HAP-1 (cell line): ENCODE results near the gene CYP11A1.

Experiments
- DNase-seq, 2 experiments: peaks; one replicate each; pipeline ENCODE4 v3.0.0-alpha.2; 2016 to 2020; ENCODE audit warnings: low spot score in 2 of 2
- H3K27me3 ChIP-seq: fragments of 250-450 bp; sonication (Bioruptor Pico); 2 replicates; pipeline ENCODE4 v1.5.1; 2020; ENCODE audit warnings: low read depth, mild to moderate bottlenecking, moderate library complexity
- H3K36me3 ChIP-seq: fragments of 250-450 bp; sonication (Bioruptor Pico); replicated peaks from 2 replicates; pipeline ENCODE4 v1.5.1; 2020; ENCODE audit warnings: mild to moderate bottlenecking
- H3K4me1 ChIP-seq: fragments of 250-450 bp; sonication (Bioruptor Pico); 2 replicates; pipeline ENCODE4 v1.5.1; 2020; ENCODE audit warnings: mild to moderate bottlenecking
- H3K4me3 ChIP-seq: fragments of 250-450 bp; sonication (Bioruptor Pico); 2 replicates; pipeline ENCODE4 v1.5.1; 2020; ENCODE audit warnings: mild to moderate bottlenecking, moderate library complexity
- H3K9me3 ChIP-seq: fragments of 250-450 bp; sonication (Bioruptor Pico); 2 replicates; pipeline ENCODE4 v1.5.1; 2020; ENCODE audit warnings: mild to moderate bottlenecking, moderate library complexity
- in situ Hi-C: fragments of 300-500 bp; cut with MboI; formaldehyde crosslinking; loops from 3 replicates; pipeline ENCODE4 v1.14.3; 2020; ENCODE audit warnings: low sequenced_read_pairs, inconsistent platforms, mixed read lengths

Gene CYP11A1

GRCh38 chr15:74406992-74407705 is 39.7 kb upstream of the CYP11A1 start:
- in situ Hi-C loops = no loop called here
- Histone ChIP-seq H3K4me3 (no peak overlapping the region), H3K9me3 (no peaks in the 10 kb centered on the region), H3K4me1 (no peaks in the 10 kb centered on the region), H3K27me3 (peaks cover 43% of the 10 kb centered on the region), H3K36me3 (no peaks in the 10 kb centered on the region; the same call in 1 of the 2 replicates)
- DNase-seq = no peak

DNA sequence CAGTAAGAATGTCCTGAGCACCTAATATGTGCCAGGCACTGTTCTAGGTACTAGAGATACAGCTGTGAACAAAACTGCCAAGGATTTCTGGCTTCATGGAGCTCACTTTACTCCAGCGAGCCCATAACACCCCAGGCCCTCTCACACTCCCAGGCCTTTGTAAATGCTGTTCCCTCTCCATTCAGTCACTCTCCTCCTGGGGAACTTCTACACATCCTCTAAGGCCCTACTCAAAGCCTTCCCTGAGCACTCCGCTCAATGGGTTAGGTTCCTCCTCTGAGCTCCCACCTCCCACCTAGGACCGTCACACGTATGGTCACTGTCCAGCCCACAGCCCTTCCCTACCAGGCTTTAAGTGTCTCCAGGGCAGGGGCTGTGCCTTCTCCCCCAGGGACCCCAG is 39.1 kb upstream of the CYP11A1 start:
- DNase-seq = no peak
- H3K4me1 ChIP-seq = no peaks in the 10 kb centered on the region
- in situ Hi-C loops = no loop called here
- H3K4me3 ChIP-seq = no peak overlapping the region
- H3K27me3 ChIP-seq = peaks cover 49% of the 10 kb centered on the region
- no peaks in the 10 kb centered on the region; the same call in 1 of the 2 replicates for H3K36me3 ChIP-seq
- H3K9me3 ChIP-seq = no peaks in the 10 kb centered on the region

GRCh38 chr15:74405823-74406222 is 38.4 kb upstream of the CYP11A1 start:
- H3K36me3 ChIP-seq = no peaks in the 10 kb centered on the region; the same call in 1 of the 2 replicates
- DNase-seq = no peak
- H3K27me3 ChIP-seq = peaks cover 55% of the 10 kb centered on the region
- no peak overlapping the region for H3K4me3 ChIP-seq
- no peaks in the 10 kb centered on the region for H3K4me1 ChIP-seq
- H3K9me3 ChIP-seq = no peaks in the 10 kb centered on the region
- in situ Hi-C loops = no loop called here

DNA sequence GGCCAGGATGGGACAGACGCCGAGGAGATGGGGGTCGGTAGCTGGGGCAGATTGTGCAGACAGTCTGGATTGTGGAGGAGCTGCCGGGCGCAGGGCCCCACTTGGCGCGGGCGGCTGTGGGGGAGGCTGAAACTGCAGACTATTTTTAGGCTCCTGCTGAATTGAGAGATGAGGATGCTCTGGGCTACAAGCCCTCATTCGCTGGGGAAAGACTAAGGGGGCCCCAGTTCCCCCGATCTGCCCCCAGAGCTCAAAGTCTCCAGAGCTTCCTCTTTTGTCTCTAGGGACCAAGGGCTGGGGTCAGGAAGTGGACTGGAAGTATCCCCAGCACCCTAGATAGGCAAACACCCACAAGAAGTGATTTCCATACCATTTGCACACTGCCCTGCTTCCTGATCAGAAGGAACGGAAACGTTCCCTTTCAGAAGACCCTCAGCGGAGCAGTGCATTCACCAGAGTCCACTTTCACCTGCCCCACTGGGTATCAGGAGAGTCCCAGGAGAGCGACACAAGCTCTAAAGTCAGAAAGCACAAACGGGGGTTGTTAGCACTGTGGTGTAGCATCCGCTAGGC is 36.6 kb upstream of the CYP11A1 start:
- Histone ChIP-seq H3K4me3 (no peak overlapping the region), H3K36me3 (no peaks in the 10 kb centered on the region), H3K4me1 (no peaks in the 10 kb centered on the region), H3K27me3 (peaks cover 56% of the 10 kb centered on the region), H3K9me3 (no peaks in the 10 kb centered on the region)
- no peak for DNase-seq
- in situ Hi-C loops = no loop called here

DNA sequence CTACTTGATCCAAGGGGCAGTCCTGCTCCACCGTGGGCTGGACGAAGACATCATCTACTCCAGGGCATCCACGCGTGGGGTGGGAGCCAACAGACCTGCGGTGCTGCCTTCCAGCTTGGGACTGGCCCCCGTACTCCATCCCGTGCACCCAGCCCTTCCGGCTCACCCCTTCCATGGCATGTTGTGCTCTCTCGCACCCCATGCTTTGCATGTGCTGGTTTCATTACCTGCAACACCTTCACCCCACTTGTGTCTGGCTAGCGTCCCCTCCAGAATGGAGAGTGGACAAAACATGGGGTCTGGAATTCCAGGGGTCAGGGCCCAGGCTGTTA is 36.1 kb upstream of the CYP11A1 start:
- Histone ChIP-seq H3K36me3 (no peaks in the 10 kb centered on the region), H3K4me3 (no peak overlapping the region), H3K4me1 (no peaks in the 10 kb centered on the region), H3K9me3 (no peaks in the 10 kb centered on the region), H3K27me3 (peaks cover 56% of the 10 kb centered on the region)
- in situ Hi-C loops = no loop called here
- no peak for DNase-seq

DNA sequence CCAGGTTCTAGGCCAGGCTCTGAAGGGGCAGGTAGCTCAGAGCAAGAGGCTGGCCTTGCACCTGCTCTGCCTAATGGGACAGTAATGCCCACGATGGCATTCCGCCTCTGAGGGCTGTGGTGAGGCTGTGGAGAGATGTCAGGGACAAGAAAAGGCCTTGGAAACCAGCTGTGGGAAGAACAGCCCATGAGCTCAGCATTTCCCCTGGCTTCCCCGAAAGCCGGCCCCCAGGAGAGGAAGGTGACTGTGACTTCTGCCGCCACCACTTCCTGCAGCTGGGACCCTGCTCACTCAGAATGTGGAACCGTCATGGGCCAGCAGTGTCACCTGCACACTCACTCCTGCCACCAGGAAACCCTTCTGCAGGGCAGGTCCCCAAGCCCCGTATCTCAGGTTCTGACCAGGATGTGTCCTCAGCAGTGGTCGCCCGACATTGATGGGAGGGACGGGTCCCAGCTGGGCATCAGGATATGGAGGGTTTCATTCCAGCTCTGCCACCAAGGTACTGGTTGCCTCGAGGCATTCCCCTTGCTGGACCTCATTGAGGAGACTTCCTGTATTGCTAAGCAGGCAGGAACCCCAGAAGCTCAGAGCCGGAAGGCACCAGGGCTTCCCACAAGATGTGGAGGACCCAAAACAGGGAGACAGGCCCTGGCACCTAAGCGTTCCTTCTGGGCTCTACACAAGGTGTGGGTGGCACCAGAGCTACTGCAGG is 35.6 kb upstream of the CYP11A1 start:
- no peaks in the 10 kb centered on the region for H3K9me3 ChIP-seq
- DNase-seq = no peak
- in situ Hi-C loops = no loop called here
- H3K4me1 ChIP-seq = no peaks in the 10 kb centered on the region
- no peaks in the 10 kb centered on the region for H3K36me3 ChIP-seq
- peaks cover 56% of the 10 kb centered on the region for H3K27me3 ChIP-seq
- no peak overlapping the region for H3K4me3 ChIP-seq

- in situ Hi-C loops = no loop called here
- Histone ChIP-seq H3K27me3 (peaks cover 56% of the 10 kb centered on the region), H3K9me3 (no peaks in the 10 kb centered on the region), H3K36me3 (no peaks in the 10 kb centered on the region), H3K4me1 (no peaks in the 10 kb centered on the region), H3K4me3 (no peak overlapping the region)
- no peak for DNase-seq
These were observed 34.9 kb upstream of the CYP11A1 start for GRCh38 chr15:74402337-74402841.

- no peak overlapping the region for H3K4me3 ChIP-seq
- no peak for DNase-seq
- peaks cover 47% of the 10 kb centered on the region for H3K27me3 ChIP-seq
- H3K36me3 ChIP-seq = no peaks in the 10 kb centered on the region
- in situ Hi-C loops = no loop called here
- no peaks in the 10 kb centered on the region for H3K9me3 ChIP-seq
- no peaks in the 10 kb centered on the region for H3K4me1 ChIP-seq
These were observed 33.7 kb upstream of the CYP11A1 start for GRCh38 chr15:74400915-74401757.

GRCh38 chr15:74400313-74400860 is 32.9 kb upstream of the CYP11A1 start:
- Histone ChIP-seq H3K36me3 (no peaks in the 10 kb centered on the region), H3K4me1 (no peaks in the 10 kb centered on the region), H3K9me3 (no peaks in the 10 kb centered on the region), H3K27me3 (peaks cover 39% of the 10 kb centered on the region), H3K4me3 (no peak overlapping the region)
- no peak for DNase-seq
- in situ Hi-C loops = no loop called here

- Histone ChIP-seq H3K36me3 (no peaks in the 10 kb centered on the region), H3K4me3 (no peak overlapping the region), H3K4me1 (no peaks in the 10 kb centered on the region), H3K9me3 (no peaks in the 10 kb centered on the region), H3K27me3 (peaks cover 35% of the 10 kb centered on the region)
- in situ Hi-C loops = no loop called here
- no peak for DNase-seq
These were observed 32.3 kb upstream of the CYP11A1 start for GRCh38 chr15:74399511-74400312.

- Histone ChIP-seq H3K27me3 (peaks cover 33% of the 10 kb centered on the region), H3K4me1 (no peaks in the 10 kb centered on the region), H3K4me3 (no peak overlapping the region), H3K36me3 (no peaks in the 10 kb centered on the region), H3K9me3 (no peaks in the 10 kb centered on the region)
- DNase-seq = no peak
- in situ Hi-C loops = no loop called here
These were observed 31.7 kb upstream of the CYP11A1 start for GRCh38 chr15:74399100-74399499.

DNA sequence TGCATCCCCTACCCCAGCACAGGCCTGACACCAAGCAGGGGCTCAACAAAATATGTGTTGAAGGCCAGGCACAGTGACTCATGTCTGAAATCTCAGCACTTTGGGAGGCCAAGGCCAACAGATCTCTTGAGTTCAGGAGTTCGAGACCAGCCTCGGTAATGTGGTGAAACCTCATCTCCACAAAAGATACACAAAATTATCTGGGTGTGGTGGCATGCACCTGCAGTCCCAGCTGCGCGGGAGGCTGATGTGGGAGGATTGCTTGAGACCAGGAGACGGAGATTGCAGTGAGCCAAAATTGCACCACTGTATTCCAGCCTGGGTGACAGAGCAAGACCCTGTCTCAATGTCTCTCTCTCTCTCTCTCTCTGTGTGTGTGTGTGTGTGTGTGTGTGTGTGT is 30.7 kb upstream of the CYP11A1 start:
- Histone ChIP-seq H3K4me3 (no peak overlapping the region), H3K27me3 (peaks cover 28% of the 10 kb centered on the region), H3K4me1 (no peaks in the 10 kb centered on the region), H3K36me3 (no peaks in the 10 kb centered on the region), H3K9me3 (no peaks in the 10 kb centered on the region)
- in situ Hi-C loops = no loop called here
- DNase-seq = no peak
